Effector memory CD4-positive, alpha-beta T cell (primary cell): ENCODE measurements around the gene CFAP99.

Source experiments
- DNase-seq, 3 donors: peaks; one replicate each; pipeline ENCODE4 v3.0.0-alpha.2; 2020
- H3K27ac ChIP-seq: 2 replicates; pipeline ENCODE4 v1.7.0; 2013; ENCODE audit warnings: mild to moderate bottlenecking, low read length, moderate library complexity; ENCODE audit not compliant: insufficient read depth, poor library complexity, severe bottlenecking
- H3K27me3 ChIP-seq: replicated peaks from 2 replicates; pipeline ENCODE4 v1.7.0; 2013; ENCODE audit warnings: mild to moderate bottlenecking, low read length; ENCODE audit not compliant: insufficient read depth, control insufficient read depth, poor library complexity, severe bottlenecking
- H3K36me3 ChIP-seq: 2 replicates; pipeline ENCODE4 v1.7.0; 2013; ENCODE audit warnings: mild to moderate bottlenecking, low read length, moderate library complexity; ENCODE audit not compliant: control insufficient read depth, insufficient read depth
- H3K4me1 ChIP-seq: 2 replicates; pipeline ENCODE4 v1.7.0; 2013; ENCODE audit warnings: low read length, mild to moderate bottlenecking; ENCODE audit not compliant: control insufficient read depth, insufficient read depth, poor library complexity, severe bottlenecking
- H3K4me3 ChIP-seq: 2 replicates; pipeline ENCODE4 v1.7.0; 2013; ENCODE audit warnings: low read length, low read depth, mild to moderate bottlenecking; ENCODE audit not compliant: insufficient read depth, poor library complexity, severe bottlenecking
- H3K9me3 ChIP-seq: 2 replicates; pipeline ENCODE4 v1.7.0; 2013; ENCODE audit warnings: mild to moderate bottlenecking, low read length, moderate library complexity; ENCODE audit not compliant: control insufficient read depth

The CFAP99 gene

GRCh38 chr4:2399216-2399615 is 19.5 kb upstream of the CFAP99 start:
- no peak overlapping the region for H3K27ac ChIP-seq
- H3K4me1 ChIP-seq: peaks cover 25% of the 10 kb centered on the region
- no peaks in the 10 kb centered on the region for H3K9me3 ChIP-seq
- H3K4me3 ChIP-seq: no peak overlapping the region
- DNase-seq: no peak
- no peaks in the 10 kb centered on the region for H3K27me3 ChIP-seq
- no peaks in the 10 kb centered on the region for H3K36me3 ChIP-seq

- no peak overlapping the region for H3K4me3 ChIP-seq
- no peaks in the 10 kb centered on the region for H3K27me3 ChIP-seq
- no peak for DNase-seq
- H3K27ac ChIP-seq: no peak overlapping the region
- H3K9me3 ChIP-seq: no peaks in the 10 kb centered on the region
- no peaks in the 10 kb centered on the region for H3K36me3 ChIP-seq
- peaks cover 25% of the 10 kb centered on the region for H3K4me1 ChIP-seq
Measured at GRCh38 chr4:2399631-2400190, 19.0 kb upstream of the CFAP99 start.

GRCh38 chr4:2400841-2401609 is 17.7 kb upstream of the CFAP99 start:
- no peak for DNase-seq
- no peak overlapping the region for H3K4me3 ChIP-seq
- no peaks in the 10 kb centered on the region for H3K9me3 ChIP-seq
- peaks cover 25% of the 10 kb centered on the region for H3K4me1 ChIP-seq
- H3K27me3 ChIP-seq: no peaks in the 10 kb centered on the region
- H3K36me3 ChIP-seq: peaks cover 3% of the 10 kb centered on the region
- H3K27ac ChIP-seq: no peak overlapping the region

- Histone ChIP-seq H3K36me3 (peaks cover 3% of the 10 kb centered on the region), H3K4me1 (peaks cover 25% of the 10 kb centered on the region), H3K4me3 (peak overlapping the region; percentile 51), H3K27ac (no peak overlapping the region), H3K27me3 (no peaks in the 10 kb centered on the region), H3K9me3 (no peaks in the 10 kb centered on the region)
- no peak for DNase-seq
Measured at GRCh38 chr4:2401610-2401983, 17.2 kb upstream of the CFAP99 start.

GRCh38 chr4:2402048-2402842 is 16.5 kb upstream of the CFAP99 start:
- DNase-seq: no peak
- no peak overlapping the region for H3K27ac ChIP-seq

GRCh38 chr4:2402941-2403340 is 15.8 kb upstream of the CFAP99 start:
- Histone ChIP-seq H3K27ac (no peak overlapping the region), H3K27me3 (no peaks in the 10 kb centered on the region), H3K9me3 (no peaks in the 10 kb centered on the region), H3K4me3 (no peak overlapping the region), H3K36me3 (peaks cover 3% of the 10 kb centered on the region), H3K4me1 (peaks cover 25% of the 10 kb centered on the region)
- DNase-seq: no peak

More at GRCh38 chr4:2402048-2402842, 16.5 kb upstream of the CFAP99 start:
- no peaks in the 10 kb centered on the region for H3K9me3 ChIP-seq
- no peaks in the 10 kb centered on the region for H3K27me3 ChIP-seq
- peaks cover 3% of the 10 kb centered on the region for H3K36me3 ChIP-seq
- peak overlapping the region; percentile 51 for H3K4me3 ChIP-seq
- peaks cover 25% of the 10 kb centered on the region for H3K4me1 ChIP-seq

GRCh38 chr4:2406406-2406805 is 12.3 kb upstream of the CFAP99 start:
- H3K27me3 ChIP-seq: no peaks in the 10 kb centered on the region
- no peaks in the 10 kb centered on the region for H3K9me3 ChIP-seq
- H3K36me3 ChIP-seq: peaks cover 3% of the 10 kb centered on the region
- DNase-seq: no peak
- peaks cover 34% of the 10 kb centered on the region for H3K4me1 ChIP-seq
- H3K4me3 ChIP-seq: no peak overlapping the region
- H3K27ac ChIP-seq: no peak overlapping the region

- H3K27ac ChIP-seq: no peak overlapping the region
- no peaks in the 10 kb centered on the region for H3K27me3 ChIP-seq
- H3K4me3 ChIP-seq: no peak overlapping the region
- no peak for DNase-seq
- H3K9me3 ChIP-seq: no peaks in the 10 kb centered on the region
- H3K4me1 ChIP-seq: peaks cover 34% of the 10 kb centered on the region
- peaks cover 3% of the 10 kb centered on the region for H3K36me3 ChIP-seq
Measured at GRCh38 chr4:2406920-2407319, 11.8 kb upstream of the CFAP99 start.

GRCh38 chr4:2407991-2408342 is 10.8 kb upstream of the CFAP99 start:
- Histone ChIP-seq H3K36me3 (peaks cover 3% of the 10 kb centered on the region), H3K27ac (no peak overlapping the region), H3K9me3 (no peaks in the 10 kb centered on the region), H3K4me1 (peaks cover 35% of the 10 kb centered on the region), H3K4me3 (no peak overlapping the region), H3K27me3 (no peaks in the 10 kb centered on the region)
- DNase-seq: no peak

- H3K9me3 ChIP-seq: no peaks in the 10 kb centered on the region
- peaks cover 3% of the 10 kb centered on the region for H3K36me3 ChIP-seq
- peaks cover 33% of the 10 kb centered on the region for H3K4me1 ChIP-seq
- no peaks in the 10 kb centered on the region for H3K27me3 ChIP-seq
- no peak overlapping the region for H3K27ac ChIP-seq
- no peak overlapping the region for H3K4me3 ChIP-seq
- no peak for DNase-seq
Measured at GRCh38 chr4:2408401-2408958, 10.3 kb upstream of the CFAP99 start.
